Measurements from ENCODE around the gene SKP1. TPM values are rescaled to one million over a fixed set of nuclear protein-coding genes. Genes with fewer than 3 reads are reported as not detected.

Gene SKP1
- total RNA-seq, 2 donors from 2014 or later: 284 to 339 TPM

DNA sequence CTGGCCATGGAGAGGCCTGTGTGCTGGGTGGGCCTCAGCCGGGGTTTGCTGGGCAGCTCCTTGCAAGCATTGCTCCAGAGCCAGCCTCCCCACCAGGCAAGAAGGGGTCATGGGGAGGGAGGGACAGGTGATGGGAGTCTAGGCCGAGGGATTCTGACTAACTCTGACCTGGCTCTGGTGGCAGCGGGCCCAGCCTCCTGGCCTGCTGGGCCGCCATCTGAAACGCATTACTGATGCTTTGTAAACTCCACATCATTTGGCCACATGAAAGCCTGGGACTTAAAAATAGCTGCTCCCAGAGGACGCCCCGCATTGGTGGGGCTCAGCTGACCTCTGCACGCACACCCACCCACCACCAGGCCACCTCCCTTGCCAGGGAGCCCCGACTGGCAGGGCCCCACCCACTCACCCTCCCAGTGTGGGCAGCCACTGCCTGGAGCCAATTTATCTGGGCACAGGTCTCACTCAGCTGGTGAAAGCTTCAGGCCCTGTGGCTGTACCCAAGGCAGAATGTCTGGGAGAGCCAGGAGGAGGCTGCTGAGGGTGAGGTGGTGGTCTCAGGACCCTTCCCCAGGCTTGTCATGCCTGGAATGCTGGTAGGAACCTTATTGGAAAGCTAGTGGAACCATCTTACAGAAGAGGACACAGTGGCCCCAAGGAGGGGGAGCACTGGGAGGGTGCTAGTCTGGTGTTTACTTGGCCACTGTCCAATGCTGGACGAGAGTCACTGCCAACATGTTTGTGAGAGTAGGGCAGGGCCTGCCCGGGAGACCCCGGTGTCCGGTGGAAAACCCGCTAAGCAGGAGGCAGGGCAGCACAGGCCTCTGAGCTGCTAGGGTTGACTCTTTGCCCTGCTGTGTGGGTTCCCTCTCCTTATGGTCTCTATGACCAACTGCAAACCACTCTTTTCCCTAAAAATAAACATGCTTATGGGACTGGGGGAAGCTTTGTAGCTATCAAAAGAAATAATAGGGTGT lies 51.4 kb downstream of the SKP1 start:
- H3K4me1 Mint-ChIP-seq: peaks cover 79% of the 10 kb centered on the region
- H3K36me3 Mint-ChIP-seq (ENCODE audit: low read depth): peaks cover 12% of the 10 kb centered on the region
- no peak for ATAC-seq
- H3K4me3 Mint-ChIP-seq: peak overlapping the region; percentile 90
- no peaks in the 10 kb centered on the region for H3K27me3 Mint-ChIP-seq
- peak overlapping the region; percentile 100 for H3K27ac Mint-ChIP-seq
- H3K9me3 ChIP-seq (ENCODE audit: control insufficient read depth, low read length, poor library complexity, severe bottlenecking): no peaks in the 10 kb centered on the region
- no peak for DNase-seq

GRCh38 chr5:134124289-134125038 lies 52.3 kb downstream of the SKP1 start:
- ATAC-seq (peak; percentile 30), DNase-seq (peak in 1 of 3 donors; percentile 57)
- no peaks in the 10 kb centered on the region for H3K27me3 Mint-ChIP-seq
- H3K27ac Mint-ChIP-seq: peak overlapping the region; percentile 100
- H3K4me1 Mint-ChIP-seq: peaks cover 80% of the 10 kb centered on the region
- peaks cover 18% of the 10 kb centered on the region for H3K36me3 Mint-ChIP-seq (ENCODE audit: low read depth)
- H3K4me3 Mint-ChIP-seq: peak overlapping the region; percentile 90
- H3K9me3 ChIP-seq (ENCODE audit: control insufficient read depth, low read length, poor library complexity, severe bottlenecking): no peaks in the 10 kb centered on the region

DNA sequence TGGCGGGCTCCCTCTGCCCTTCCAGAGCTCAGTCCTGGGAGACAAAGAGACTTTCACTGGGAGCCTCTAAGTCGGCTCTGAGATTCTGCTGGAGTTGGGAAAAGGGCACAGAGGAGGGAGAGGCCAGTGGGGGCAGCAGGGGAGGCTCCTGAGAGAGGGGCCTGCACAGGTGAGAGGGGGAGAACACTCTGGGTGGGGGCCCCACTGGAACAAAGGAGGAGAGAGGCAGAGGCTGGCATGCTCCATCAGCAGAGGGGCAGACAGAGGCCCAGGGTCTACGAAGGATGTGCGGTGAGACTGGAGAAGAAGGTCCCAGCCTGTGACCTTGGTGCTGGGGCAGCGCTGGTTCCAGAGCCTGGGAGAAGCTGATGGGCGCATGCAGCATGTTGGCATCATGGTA lies 53.4 kb downstream of the SKP1 start:
- H3K4me3 Mint-ChIP-seq: peak overlapping the region; percentile 98
- H3K27me3 Mint-ChIP-seq: no peaks in the 10 kb centered on the region
- DNase-seq (no peak), ATAC-seq (no peak)
- H3K9me3 ChIP-seq (ENCODE audit: control insufficient read depth, low read length, poor library complexity, severe bottlenecking): no peaks in the 10 kb centered on the region
- H3K4me1 Mint-ChIP-seq: peaks cover 77% of the 10 kb centered on the region
- H3K36me3 Mint-ChIP-seq (ENCODE audit: low read depth): peaks cover 19% of the 10 kb centered on the region
- peak overlapping the region; percentile 100 for H3K27ac Mint-ChIP-seq

DNA sequence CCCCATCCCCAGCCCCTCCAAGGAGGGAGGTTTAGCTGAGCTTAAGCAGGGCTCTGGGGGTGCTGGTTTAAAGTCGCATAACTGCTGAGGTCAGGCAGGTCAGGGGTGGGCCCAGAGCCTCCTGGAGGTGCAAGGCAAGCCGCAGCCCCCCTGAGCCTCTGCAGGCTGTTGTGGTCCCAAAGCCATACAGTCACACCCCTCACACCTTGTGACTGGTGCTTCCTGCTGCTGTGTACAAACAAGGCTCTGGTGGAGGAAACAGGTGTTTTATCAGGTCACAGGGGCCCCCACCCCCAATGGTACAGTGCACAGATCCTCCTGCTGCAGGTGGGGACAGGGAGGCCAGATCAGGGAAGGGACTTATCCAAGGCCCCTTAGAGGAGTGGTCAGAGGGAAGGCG lies 54.2 kb downstream of the SKP1 start:
- Mint-ChIP-seq H3K27ac (peak overlapping the region; percentile 100), H3K36me3 (ENCODE audit: low read depth) (peaks cover 21% of the 10 kb centered on the region), H3K4me1 (peaks cover 73% of the 10 kb centered on the region), H3K4me3 (peak overlapping the region; percentile 98), H3K27me3 (no peaks in the 10 kb centered on the region)
- peak in 2 of 3 donors; percentile 42 to 45 for DNase-seq
- ATAC-seq: peak; percentile 71
- no peaks in the 10 kb centered on the region for H3K9me3 ChIP-seq (ENCODE audit: control insufficient read depth, low read length, poor library complexity, severe bottlenecking)

DNA sequence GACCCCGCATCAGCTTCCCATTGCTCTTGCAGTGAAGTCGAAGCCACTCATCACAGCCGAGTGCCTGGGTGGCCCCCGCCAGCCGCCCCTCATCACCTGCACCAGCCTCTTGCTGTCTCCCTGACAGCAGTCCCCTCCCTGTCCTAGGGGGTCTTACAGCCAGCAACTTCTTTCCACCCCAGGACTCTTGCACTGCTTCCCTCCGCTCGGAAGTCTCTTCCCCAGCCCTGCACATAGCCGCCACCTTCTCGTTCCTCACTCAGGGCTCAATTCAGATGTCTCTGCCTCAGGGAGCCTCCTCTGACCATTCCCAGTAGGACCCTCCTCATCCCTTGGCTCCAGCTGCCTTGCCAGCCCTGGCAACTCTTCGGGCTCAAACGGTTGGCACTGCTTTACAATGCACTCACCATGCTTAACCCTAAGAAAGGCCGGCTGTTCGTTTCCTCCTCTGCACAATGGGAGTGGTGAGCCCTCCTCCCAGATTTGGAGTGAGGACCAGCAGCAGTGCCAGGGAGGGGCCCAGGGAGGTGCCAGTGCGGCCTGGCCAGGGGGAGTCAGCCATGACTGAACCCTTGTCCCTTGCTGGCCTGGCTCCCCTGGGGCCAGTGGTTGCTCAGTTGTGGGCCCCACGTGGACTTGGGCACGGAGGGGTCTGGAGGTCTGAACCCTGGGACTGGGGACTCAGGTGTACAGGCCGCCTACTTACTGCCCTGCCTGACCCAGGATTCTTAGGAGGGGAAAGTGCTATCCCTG lies 56.2 kb downstream of the SKP1 start:
- no peak for ATAC-seq
- Mint-ChIP-seq H3K27me3 (no peaks in the 10 kb centered on the region), H3K4me3 (peak overlapping the region; percentile 98), H3K27ac (peak overlapping the region; percentile 100), H3K4me1 (peaks cover 68% of the 10 kb centered on the region), H3K36me3 (ENCODE audit: low read depth) (peaks cover 32% of the 10 kb centered on the region)
- DNase-seq: no peak
- no peaks in the 10 kb centered on the region for H3K9me3 ChIP-seq (ENCODE audit: control insufficient read depth, low read length, poor library complexity, severe bottlenecking)

GRCh38 chr5:134119720-134120119 lies 57.0 kb downstream of the SKP1 start:
- H3K27ac Mint-ChIP-seq: peak overlapping the region; percentile 100
- no peaks in the 10 kb centered on the region for H3K27me3 Mint-ChIP-seq
- ATAC-seq: no peak
- no peak for DNase-seq
- H3K9me3 ChIP-seq (ENCODE audit: control insufficient read depth, low read length, poor library complexity, severe bottlenecking): no peaks in the 10 kb centered on the region
- peak overlapping the region; percentile 98 for H3K4me3 Mint-ChIP-seq
- H3K4me1 Mint-ChIP-seq: peaks cover 64% of the 10 kb centered on the region
- H3K36me3 Mint-ChIP-seq (ENCODE audit: low read depth): peaks cover 32% of the 10 kb centered on the region

- H3K9me3 ChIP-seq (ENCODE audit: control insufficient read depth, low read length, poor library complexity, severe bottlenecking): no peaks in the 10 kb centered on the region
- DNase-seq (no peak), ATAC-seq (no peak)
- H3K4me1 Mint-ChIP-seq: peaks cover 69% of the 10 kb centered on the region
- peak overlapping the region; percentile 100 for H3K27ac Mint-ChIP-seq
- H3K36me3 Mint-ChIP-seq (ENCODE audit: low read depth): peaks cover 28% of the 10 kb centered on the region
- H3K4me3 Mint-ChIP-seq: peak overlapping the region; percentile 98
- H3K27me3 Mint-ChIP-seq: no peaks in the 10 kb centered on the region
Measured at GRCh38 chr5:134118212-134118835, 58.4 kb downstream of the SKP1 start.

GRCh38 chr5:134116789-134117761 lies 59.7 kb downstream of the SKP1 start:
- H3K4me1 Mint-ChIP-seq: peaks cover 64% of the 10 kb centered on the region
- H3K27me3 Mint-ChIP-seq: no peaks in the 10 kb centered on the region
- H3K27ac Mint-ChIP-seq: peak overlapping the region; percentile 100
- H3K9me3 ChIP-seq (ENCODE audit: control insufficient read depth, low read length, poor library complexity, severe bottlenecking): no peaks in the 10 kb centered on the region
- H3K36me3 Mint-ChIP-seq (ENCODE audit: low read depth): peaks cover 26% of the 10 kb centered on the region
- DNase-seq: no peak
- H3K4me3 Mint-ChIP-seq: peak overlapping the region; percentile 98
- ATAC-seq: no peak

GRCh38 chr5:134116286-134116685 lies 60.5 kb downstream of the SKP1 start:
- peak overlapping the region; percentile 100 for H3K27ac Mint-ChIP-seq

DNA sequence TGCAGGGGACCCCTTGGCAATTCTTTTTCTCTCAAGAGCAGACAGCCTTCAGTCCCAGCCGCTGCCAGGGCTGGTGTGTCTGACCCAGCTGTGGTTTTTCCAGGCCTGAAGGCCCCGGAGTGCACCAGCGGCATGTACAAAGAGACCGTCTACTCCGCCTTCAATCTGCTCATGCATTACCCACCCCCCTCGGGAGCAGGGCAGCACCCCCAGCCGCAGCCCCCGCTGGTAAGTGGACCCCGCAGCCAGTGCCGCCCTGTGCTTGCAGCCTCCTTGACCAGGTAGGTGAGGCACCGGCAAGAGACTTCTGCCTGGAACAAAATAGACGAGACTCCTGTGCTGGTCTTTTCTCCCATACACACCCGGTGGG lies 61.0 kb downstream of the SKP1 start:
- no peaks in the 10 kb centered on the region for H3K9me3 ChIP-seq (ENCODE audit: control insufficient read depth, low read length, poor library complexity, severe bottlenecking)
- peaks cover 26% of the 10 kb centered on the region for H3K36me3 Mint-ChIP-seq (ENCODE audit: low read depth)
- peaks cover 62% of the 10 kb centered on the region for H3K4me1 Mint-ChIP-seq
- peak overlapping the region; percentile 98 for H3K4me3 Mint-ChIP-seq
- H3K27ac Mint-ChIP-seq: peak overlapping the region; percentile 100
- DNase-seq: no peak
- ATAC-seq: no peak
- no peaks in the 10 kb centered on the region for H3K27me3 Mint-ChIP-seq

More at GRCh38 chr5:134116286-134116685, 60.5 kb downstream of the SKP1 start:
- Mint-ChIP-seq H3K27me3 (no peaks in the 10 kb centered on the region), H3K4me3 (peak overlapping the region; percentile 98), H3K4me1 (peaks cover 64% of the 10 kb centered on the region), H3K36me3 (ENCODE audit: low read depth) (peaks cover 26% of the 10 kb centered on the region)
- ATAC-seq (no peak), DNase-seq (no peak)
- H3K9me3 ChIP-seq (ENCODE audit: control insufficient read depth, low read length, poor library complexity, severe bottlenecking): no peaks in the 10 kb centered on the region

DNA sequence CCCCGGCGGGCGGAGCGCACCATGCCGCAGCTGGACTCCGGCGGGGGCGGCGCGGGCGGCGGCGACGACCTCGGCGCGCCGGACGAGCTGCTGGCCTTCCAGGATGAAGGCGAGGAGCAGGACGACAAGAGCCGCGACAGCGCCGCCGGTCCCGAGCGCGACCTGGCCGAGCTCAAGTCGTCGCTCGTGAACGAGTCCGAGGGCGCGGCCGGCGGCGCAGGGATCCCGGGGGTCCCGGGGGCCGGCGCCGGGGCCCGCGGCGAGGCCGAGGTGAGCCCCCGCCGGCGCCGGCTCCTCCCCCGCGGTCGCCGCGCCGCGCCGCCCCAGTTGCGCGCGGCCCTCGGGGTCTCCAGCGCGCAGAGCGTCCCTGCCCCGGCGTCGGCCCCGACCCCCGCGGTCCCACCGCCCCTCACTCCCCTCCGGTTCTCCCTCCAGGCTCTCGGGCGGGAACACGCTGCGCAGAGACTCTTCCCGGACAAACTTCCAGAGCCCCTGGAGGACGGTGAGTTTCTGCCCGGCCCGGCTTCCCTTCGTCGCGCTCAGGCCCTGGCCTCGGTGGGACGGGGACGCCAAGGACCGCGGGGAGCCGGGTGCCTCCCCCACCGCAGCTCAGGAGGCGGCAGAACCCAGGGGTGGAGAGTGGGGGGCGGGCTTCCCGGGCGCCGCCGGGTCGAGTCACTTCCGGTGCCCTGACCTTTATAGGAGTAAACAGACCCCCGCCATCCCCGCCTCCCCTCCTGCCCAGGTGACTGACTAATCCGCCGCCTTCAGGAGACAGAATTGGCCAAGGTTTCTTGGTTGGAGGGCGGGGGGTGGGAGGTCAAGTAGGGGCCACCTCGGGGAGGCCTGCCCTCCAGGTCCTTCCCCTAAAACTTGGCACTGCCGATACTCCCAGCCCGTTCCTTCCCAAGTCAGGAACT lies 61.6 kb downstream of the SKP1 start:
- Mint-ChIP-seq H3K4me3 (peak overlapping the region; percentile 98), H3K36me3 (ENCODE audit: low read depth) (peaks cover 21% of the 10 kb centered on the region), H3K4me1 (peaks cover 61% of the 10 kb centered on the region), H3K27me3 (no peaks in the 10 kb centered on the region), H3K27ac (peak overlapping the region; percentile 100)
- H3K9me3 ChIP-seq (ENCODE audit: control insufficient read depth, low read length, poor library complexity, severe bottlenecking): no peaks in the 10 kb centered on the region
- DNase-seq (peak in 2 of 3 donors; percentile 56 to 66), ATAC-seq (peak; percentile 15)
